H1 (cell line): ENCODE data around the gene RPL18. TPM values are rescaled to one million over a fixed set of nuclear protein-coding genes. Genes with fewer than 3 reads are reported as not detected.

Source experiments
- polyA plus RNA-seq, 7 experiments: library from polyadenylated mRNA; depleted of rRNA in 3 of 7; stranded (reverse) in 5 of 7; unstranded in 2 of 7; fragments of >200 nt in 5 of 7; fragments of 200-250 nt in 2 of 7; gene quantifications; 1 replicate in 5 of 7; 2 replicates in 1 of 7; 4 replicates in 1 of 7; pipeline versions ENCODE4 v1.2.1 to v1.2.3, GENCODE V29; 2011 to 2013; ENCODE audit warnings: missing spikeins in 2 of 7, mixed read lengths in 2 of 7
- total RNA-seq: library from RNA; stranded (reverse); fragmentation: NEBNext Ultra II Directional; extraction: Animal tissue kit (Norgen Biotek cat#: 25700); gene quantifications from 2 replicates; pipeline ENCODE4 v1.2.1, GENCODE V29; 2021
- TF ChIP-seq, protein P1 (sequence below): fragments of 300-600 bp; sonication (generic); IDR thresholded peaks from 2 replicates; pipeline ENCODE4 v1.7.1; 2012; ENCODE audit warnings: low read length, moderate library complexity, mild to moderate bottlenecking, inconsistent platforms; ENCODE audit not compliant: insufficient replicate concordance

RPL18 gene
- total and polyA plus RNA-seq, 2 of the 8 experiments (the other 6 are each of a cell fraction or from before 2014, with no cell fraction given): 1,669 to 2,789 TPM

DNA sequence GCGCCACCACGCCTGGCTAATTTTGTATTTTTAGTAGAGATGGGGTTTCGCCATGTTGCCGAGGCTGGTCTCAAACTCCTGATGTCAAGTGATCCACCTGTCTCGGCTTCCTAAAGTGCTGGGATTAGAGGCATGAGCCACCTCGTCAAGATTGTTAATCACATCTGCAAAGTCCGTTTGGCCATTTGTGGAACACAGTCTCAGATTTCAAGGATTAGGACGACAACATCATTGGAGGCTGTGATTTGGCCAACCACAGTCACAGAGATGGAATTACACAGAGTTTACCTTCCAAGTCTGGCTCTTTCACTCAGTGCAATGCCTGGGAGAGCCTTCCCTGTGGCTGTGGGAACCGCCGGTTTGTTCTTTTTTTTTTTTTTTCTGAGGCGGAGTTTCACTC lies 49.2 kb downstream of the RPL18 start (continued):
- TF ChIP-seq, protein P1, sequence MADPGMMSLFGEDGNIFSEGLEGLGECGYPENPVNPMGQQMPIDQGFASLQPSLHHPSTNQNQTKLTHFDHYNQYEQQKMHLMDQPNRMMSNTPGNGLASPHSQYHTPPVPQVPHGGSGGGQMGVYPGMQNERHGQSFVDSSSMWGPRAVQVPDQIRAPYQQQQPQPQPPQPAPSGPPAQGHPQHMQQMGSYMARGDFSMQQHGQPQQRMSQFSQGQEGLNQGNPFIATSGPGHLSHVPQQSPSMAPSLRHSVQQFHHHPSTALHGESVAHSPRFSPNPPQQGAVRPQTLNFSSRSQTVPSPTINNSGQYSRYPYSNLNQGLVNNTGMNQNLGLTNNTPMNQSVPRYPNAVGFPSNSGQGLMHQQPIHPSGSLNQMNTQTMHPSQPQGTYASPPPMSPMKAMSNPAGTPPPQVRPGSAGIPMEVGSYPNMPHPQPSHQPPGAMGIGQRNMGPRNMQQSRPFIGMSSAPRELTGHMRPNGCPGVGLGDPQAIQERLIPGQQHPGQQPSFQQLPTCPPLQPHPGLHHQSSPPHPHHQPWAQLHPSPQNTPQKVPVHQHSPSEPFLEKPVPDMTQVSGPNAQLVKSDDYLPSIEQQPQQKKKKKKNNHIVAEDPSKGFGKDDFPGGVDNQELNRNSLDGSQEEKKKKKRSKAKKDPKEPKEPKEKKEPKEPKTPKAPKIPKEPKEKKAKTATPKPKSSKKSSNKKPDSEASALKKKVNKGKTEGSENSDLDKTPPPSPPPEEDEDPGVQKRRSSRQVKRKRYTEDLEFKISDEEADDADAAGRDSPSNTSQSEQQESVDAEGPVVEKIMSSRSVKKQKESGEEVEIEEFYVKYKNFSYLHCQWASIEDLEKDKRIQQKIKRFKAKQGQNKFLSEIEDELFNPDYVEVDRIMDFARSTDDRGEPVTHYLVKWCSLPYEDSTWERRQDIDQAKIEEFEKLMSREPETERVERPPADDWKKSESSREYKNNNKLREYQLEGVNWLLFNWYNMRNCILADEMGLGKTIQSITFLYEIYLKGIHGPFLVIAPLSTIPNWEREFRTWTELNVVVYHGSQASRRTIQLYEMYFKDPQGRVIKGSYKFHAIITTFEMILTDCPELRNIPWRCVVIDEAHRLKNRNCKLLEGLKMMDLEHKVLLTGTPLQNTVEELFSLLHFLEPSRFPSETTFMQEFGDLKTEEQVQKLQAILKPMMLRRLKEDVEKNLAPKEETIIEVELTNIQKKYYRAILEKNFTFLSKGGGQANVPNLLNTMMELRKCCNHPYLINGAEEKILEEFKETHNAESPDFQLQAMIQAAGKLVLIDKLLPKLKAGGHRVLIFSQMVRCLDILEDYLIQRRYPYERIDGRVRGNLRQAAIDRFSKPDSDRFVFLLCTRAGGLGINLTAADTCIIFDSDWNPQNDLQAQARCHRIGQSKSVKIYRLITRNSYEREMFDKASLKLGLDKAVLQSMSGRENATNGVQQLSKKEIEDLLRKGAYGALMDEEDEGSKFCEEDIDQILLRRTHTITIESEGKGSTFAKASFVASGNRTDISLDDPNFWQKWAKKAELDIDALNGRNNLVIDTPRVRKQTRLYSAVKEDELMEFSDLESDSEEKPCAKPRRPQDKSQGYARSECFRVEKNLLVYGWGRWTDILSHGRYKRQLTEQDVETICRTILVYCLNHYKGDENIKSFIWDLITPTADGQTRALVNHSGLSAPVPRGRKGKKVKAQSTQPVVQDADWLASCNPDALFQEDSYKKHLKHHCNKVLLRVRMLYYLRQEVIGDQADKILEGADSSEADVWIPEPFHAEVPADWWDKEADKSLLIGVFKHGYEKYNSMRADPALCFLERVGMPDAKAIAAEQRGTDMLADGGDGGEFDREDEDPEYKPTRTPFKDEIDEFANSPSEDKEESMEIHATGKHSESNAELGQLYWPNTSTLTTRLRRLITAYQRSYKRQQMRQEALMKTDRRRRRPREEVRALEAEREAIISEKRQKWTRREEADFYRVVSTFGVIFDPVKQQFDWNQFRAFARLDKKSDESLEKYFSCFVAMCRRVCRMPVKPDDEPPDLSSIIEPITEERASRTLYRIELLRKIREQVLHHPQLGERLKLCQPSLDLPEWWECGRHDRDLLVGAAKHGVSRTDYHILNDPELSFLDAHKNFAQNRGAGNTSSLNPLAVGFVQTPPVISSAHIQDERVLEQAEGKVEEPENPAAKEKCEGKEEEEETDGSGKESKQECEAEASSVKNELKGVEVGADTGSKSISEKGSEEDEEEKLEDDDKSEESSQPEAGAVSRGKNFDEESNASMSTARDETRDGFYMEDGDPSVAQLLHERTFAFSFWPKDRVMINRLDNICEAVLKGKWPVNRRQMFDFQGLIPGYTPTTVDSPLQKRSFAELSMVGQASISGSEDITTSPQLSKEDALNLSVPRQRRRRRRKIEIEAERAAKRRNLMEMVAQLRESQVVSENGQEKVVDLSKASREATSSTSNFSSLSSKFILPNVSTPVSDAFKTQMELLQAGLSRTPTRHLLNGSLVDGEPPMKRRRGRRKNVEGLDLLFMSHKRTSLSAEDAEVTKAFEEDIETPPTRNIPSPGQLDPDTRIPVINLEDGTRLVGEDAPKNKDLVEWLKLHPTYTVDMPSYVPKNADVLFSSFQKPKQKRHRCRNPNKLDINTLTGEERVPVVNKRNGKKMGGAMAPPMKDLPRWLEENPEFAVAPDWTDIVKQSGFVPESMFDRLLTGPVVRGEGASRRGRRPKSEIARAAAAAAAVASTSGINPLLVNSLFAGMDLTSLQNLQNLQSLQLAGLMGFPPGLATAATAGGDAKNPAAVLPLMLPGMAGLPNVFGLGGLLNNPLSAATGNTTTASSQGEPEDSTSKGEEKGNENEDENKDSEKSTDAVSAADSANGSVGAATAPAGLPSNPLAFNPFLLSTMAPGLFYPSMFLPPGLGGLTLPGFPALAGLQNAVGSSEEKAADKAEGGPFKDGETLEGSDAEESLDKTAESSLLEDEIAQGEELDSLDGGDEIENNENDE: no peak
- TF ChIP-seq, all 59 proteins: peak for 0
